PC-3 (cell line): ENCODE results near the gene IDE. TPM values are rescaled to one million over a fixed set of nuclear protein-coding genes. Genes with fewer than 3 reads are reported as not detected.

Experiments
- ATAC-seq: fragments of 200-7000 bp; cut with Tn5 transposase; 2 replicates; pipeline ENCODE4 v1.9.1; 2020; ENCODE audit warnings: mild to moderate bottlenecking, moderate library complexity
- BruUV-seq: library from RNA; stranded (reverse); fragments of 400-500 nt; replicated peaks from 2 replicates; lab custom pipeline; 2021; lab: Mats Ljungman, UMichigan
- CTCF ChIA-PET: fragments of 300-600 bp; sonication (Branson Sonifier 250); formaldehyde crosslinking; loops from one replicate; lab custom pipeline; 2022; ENCODE audit warnings: antibody characterized with exemption; lab: Charles Lee
- POLR2A ChIA-PET: fragments of 300-600 bp; sonication (Branson Sonifier 250); formaldehyde crosslinking; loops from one replicate; lab custom pipeline; 2022; ENCODE audit warnings: antibody characterized with exemption; ENCODE audit not compliant: unreplicated experiment; lab: Charles Lee
- DNase-seq: peaks from one replicate; pipeline ENCODE4 v3.0.0-alpha.2; 2015
- H2AFZ ChIP-seq: fragments of 300-600 bp; sonication (generic); 2 replicates; pipeline ENCODE4 v1.6.0; 2016; ENCODE audit warnings: antibody characterized with exemption, low read length
- H3F3A ChIP-seq: fragments of 300-600 bp; sonication (generic); one replicate; pipeline ENCODE4 v1.6.0; 2017; ENCODE audit warnings: antibody characterized with exemption, low read length, control low read depth, mild to moderate bottlenecking; ENCODE audit not compliant: unreplicated experiment
- H3K27ac ChIP-seq: fragments of 300-600 bp; sonication (generic); 2 replicates; pipeline ENCODE4 v1.5.1; 2016; ENCODE audit warnings: mild to moderate bottlenecking, low read length
- H3K27me3 ChIP-seq: fragments of 300-600 bp; sonication (generic); 2 replicates; pipeline ENCODE4 v1.6.1; 2016; ENCODE audit warnings: low read length, mixed read lengths
- H3K36me3 ChIP-seq: fragments of 300-600 bp; sonication (generic); 2 replicates; pipeline ENCODE4 v1.6.1; 2016; ENCODE audit warnings: low read depth, mixed run types, low read length, mixed read lengths
- H3K4me1 ChIP-seq: fragments of 300-600 bp; sonication (generic); 2 replicates; pipeline ENCODE4 v1.5.1; 2016; ENCODE audit warnings: low read length; ENCODE audit not compliant: insufficient read depth
- H3K4me2 ChIP-seq: fragments of 300-600 bp; sonication (generic); 2 replicates; pipeline ENCODE4 v1.6.0; 2016; ENCODE audit warnings: low read length
- H3K4me3 ChIP-seq: fragments of 300-600 bp; sonication (generic); 2 replicates; pipeline ENCODE4 v1.5.1; 2016; ENCODE audit warnings: mild to moderate bottlenecking, low read length, mixed read lengths
- H3K79me2 ChIP-seq: fragments of 300-600 bp; sonication (generic); 2 replicates; pipeline ENCODE4 v1.6.1; 2017; ENCODE audit warnings: low read length, mixed read lengths
- H3K9ac ChIP-seq: fragments of 300-600 bp; sonication (generic); 2 replicates; pipeline ENCODE4 v1.6.0; 2016; ENCODE audit warnings: mild to moderate bottlenecking, low read length
- H3K9me2 ChIP-seq: fragments of 300-600 bp; sonication (generic); replicated peaks from 2 replicates; pipeline ENCODE4 v1.6.1; 2016; ENCODE audit warnings: mixed run types, low read length, mixed read lengths
- H3K9me3 ChIP-seq: fragments of 300-600 bp; sonication (generic); 2 replicates; pipeline ENCODE4 v1.6.1; 2016; ENCODE audit warnings: low read length, mixed read lengths
- H4K20me1 ChIP-seq: fragments of 300-600 bp; sonication (generic); 2 replicates; pipeline ENCODE4 v1.6.1; 2016; ENCODE audit warnings: low read length, mixed read lengths
- CTCF ChIP-seq: fragments of 300-600 bp; sonication (generic); conservative IDR thresholded peaks from 2 replicates; pipeline ENCODE4 v1.5.1; 2017; ENCODE audit warnings: antibody characterized with exemption, low read depth, mild to moderate bottlenecking, low read length
- EZH2 ChIP-seq: fragments of 300-600 bp; sonication (generic); IDR thresholded peaks from one replicate; pipeline ENCODE4 v1.6.1; 2017; ENCODE audit warnings: antibody characterized with exemption, mild to moderate bottlenecking, low read length; ENCODE audit not compliant: unreplicated experiment
- EZH2phosphoT487 ChIP-seq: fragments of 300-600 bp; sonication (generic); IDR thresholded peaks from 2 replicates; pipeline ENCODE4 v1.6.1; 2018; ENCODE audit warnings: mild to moderate bottlenecking, antibody characterized with exemption, low read length, borderline replicate concordance
- intact Hi-C: fragments of 100-400 bp; cut with micrococcal nuclease; formaldehyde crosslinking; loops from 2 replicates; pipeline ENCODE4 v1.9.0; 2023
- total RNA-seq: library from RNA; depleted of rRNA; stranded (reverse); fragments of >200 nt; gene quantifications from 2 replicates; pipeline ENCODE4 v1.2.3, GENCODE V29; 2014

Gene IDE
- total RNA-seq, 1 experiment from 2014 or later: 28.7 TPM

- intact Hi-C loops: no loop called here
Measured at GRCh38 chr10:92569071-92569470, 4.8 kb downstream of the IDE start.

DNA sequence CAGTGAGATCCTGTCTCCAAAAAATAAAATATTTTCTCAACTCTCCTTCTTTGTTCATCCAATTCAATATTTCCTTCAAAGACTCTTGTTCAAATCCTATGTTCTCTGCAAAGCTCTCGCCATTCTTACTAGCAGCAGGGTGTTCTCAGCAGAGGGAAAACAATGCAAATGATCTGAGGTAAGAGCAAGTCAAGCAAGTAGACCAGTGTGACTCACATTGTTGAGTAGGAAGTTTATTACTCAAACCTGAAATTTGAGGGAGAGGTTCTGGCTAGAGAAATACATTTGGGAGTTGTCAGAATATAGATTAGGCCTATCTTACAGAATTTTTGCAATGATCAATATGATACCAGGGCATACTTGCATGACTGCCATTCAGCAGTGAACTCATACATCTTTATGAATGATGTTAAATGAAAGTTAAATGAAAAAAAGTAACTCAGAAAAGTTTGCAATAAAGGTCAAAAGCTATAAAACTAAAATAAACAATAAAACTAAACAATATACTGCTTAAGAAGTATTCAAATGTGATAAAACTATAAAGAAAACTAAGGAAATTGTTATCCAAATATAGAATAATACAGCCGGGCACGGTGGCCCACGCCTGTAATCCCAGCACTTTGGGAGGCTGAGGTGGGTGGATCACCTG lies 5.8 kb downstream of the IDE start:
- TF ChIP-seq CTCF (no peak), EZH2 (no peak), EZH2phosphoT487 (no peak)
- H3K27me3 ChIP-seq: no peaks in the 10 kb centered on the region

More at GRCh38 chr10:92569071-92569470, 4.8 kb downstream of the IDE start:
- peaks cover 82% of the 10 kb centered on the region for H3K79me2 ChIP-seq
- H3K9me2 ChIP-seq: no peaks in the 10 kb centered on the region
- DNase-seq (no peak), ATAC-seq (no peak)
- CTCF ChIA-PET: no interaction called here
- H3K4me3 ChIP-seq: no peak overlapping the region
- no peaks in the 10 kb centered on the region for H3K9me3 ChIP-seq
- POLR2A ChIA-PET: no interaction called here
- H3K4me1 ChIP-seq: peaks cover 32% of the 10 kb centered on the region
- H3K27me3 ChIP-seq: no peaks in the 10 kb centered on the region
- H4K20me1 ChIP-seq: peaks cover 15% of the 10 kb centered on the region; the same call in 1 of the 2 replicates
- no peaks in the 10 kb centered on the region for H3F3A ChIP-seq
- H2AFZ ChIP-seq: no peak overlapping the region
- TF ChIP-seq EZH2: no peak
- TF ChIP-seq EZH2phosphoT487: no peak
- no peak for TF ChIP-seq CTCF
- no peaks in the 10 kb centered on the region for H3K36me3 ChIP-seq
- H3K9ac ChIP-seq: no peak overlapping the region
- no peak overlapping the region for H3K27ac ChIP-seq
- no TSS peak for BruUV-seq
- H3K4me2 ChIP-seq: peak overlapping the region; percentile 19; the same call in 1 of the 2 replicates

GRCh38 chr10:92562424-92562823 lies 11.5 kb downstream of the IDE start:
- POLR2A ChIA-PET: interaction anchor here (0.6 kb wide), 1 partner anchor 166 kb away, joined by 6 read pairs; no protein-coding TSS in a partner anchor
- Histone ChIP-seq H3K4me1 (peaks cover 5% of the 10 kb centered on the region), H3K36me3 (peaks cover 7% of the 10 kb centered on the region; the same call in 1 of the 2 replicates), H3K4me3 (no peak overlapping the region), H3K27ac (no peak overlapping the region), H3K4me2 (no peak overlapping the region), H3F3A (no peaks in the 10 kb centered on the region), H3K9me3 (no peaks in the 10 kb centered on the region), H4K20me1 (no peaks in the 10 kb centered on the region), H3K27me3 (no peaks in the 10 kb centered on the region), H3K9me2 (no peaks in the 10 kb centered on the region), H3K79me2 (peaks cover 46% of the 10 kb centered on the region), H3K9ac (no peak overlapping the region), H2AFZ (no peak overlapping the region)
- TF ChIP-seq CTCF: no peak
- TF ChIP-seq EZH2phosphoT487: no peak
- TF ChIP-seq EZH2: no peak
- ATAC-seq: peak; percentile 35; the same call in 1 of the 2 replicates
- CTCF ChIA-PET: no interaction called here
- no TSS peak for BruUV-seq
- DNase-seq: no peak
- intact Hi-C loops: no loop called here

More for the DNA sequence above, 5.8 kb downstream of the IDE start:
- H3K4me2 ChIP-seq: peak overlapping the region; percentile 40
- H3K36me3 ChIP-seq: no peaks in the 10 kb centered on the region
- H3K27ac ChIP-seq: peak overlapping the region; percentile 30
- intact Hi-C loops: no loop called here
- H3K4me1 ChIP-seq: peaks cover 32% of the 10 kb centered on the region
- ATAC-seq (peak; percentile 86), DNase-seq (peak; percentile 73)
- BruUV-seq: no TSS peak
- POLR2A ChIA-PET: interaction anchor here (0.6 to 0.7 kb wide), 2 partner anchors 195 to 908 kb away, joined by 10 to 20 read pairs; no protein-coding TSS in a partner anchor
- H3K79me2 ChIP-seq: peaks cover 81% of the 10 kb centered on the region
- CTCF ChIA-PET: no interaction called here
- no peaks in the 10 kb centered on the region for H3F3A ChIP-seq
- H3K9me2 ChIP-seq: no peaks in the 10 kb centered on the region
- H3K9ac ChIP-seq: no peak overlapping the region
- no peak overlapping the region for H3K4me3 ChIP-seq
- H4K20me1 ChIP-seq: peaks cover 15% of the 10 kb centered on the region; the same call in 1 of the 2 replicates
- no peaks in the 10 kb centered on the region for H3K9me3 ChIP-seq
- no peak overlapping the region for H2AFZ ChIP-seq
